WTC11 (cell line): ENCODE data around the gene HIKESHI. TPM values are rescaled to one million over a fixed set of nuclear protein-coding genes. Genes with fewer than 3 reads are reported as not detected.
A peak's percentile ranks its signal among the peaks of the same experiment; 100 is the strongest.

Experiments used
- ATAC-seq: fragments of 200-7000 bp; cut with Tn5 transposase; 2 replicates; pipeline ENCODE4 v1.10.0; 2021; ENCODE audit warnings: mild to moderate bottlenecking, moderate library complexity
- CTCF ChIA-PET: fragments of 300-600 bp; sonication (Branson Sonifier 250); formaldehyde crosslinking; loops from one replicate; lab custom pipeline; 2021; ENCODE audit warnings: antibody characterized with exemption; lab: Charles Lee
- POLR2A ChIA-PET: fragments of 350-600 bp; sonication (Branson Sonifier 250); formaldehyde crosslinking; loops from one replicate; lab custom pipeline; 2021; ENCODE audit warnings: antibody characterized with exemption; lab: Charles Lee
- DNase-seq: peaks from one replicate; pipeline ENCODE4 v3.0.0; 2021; ENCODE audit warnings: low spot score
- H3K27ac Mint-ChIP-seq: 2 replicates; pipeline ENCODE4 v1.8.0; 2021; ENCODE audit warnings: mixed read lengths
- H3K27me3 Mint-ChIP-seq: 2 replicates; pipeline ENCODE4 v1.8.0; 2021; ENCODE audit warnings: low read depth, mild to moderate bottlenecking, moderate library complexity, mixed read lengths
- H3K36me3 Mint-ChIP-seq: 2 replicates; pipeline ENCODE4 v1.8.0; 2021; ENCODE audit warnings: mixed read lengths
- H3K4me1 Mint-ChIP-seq: 2 replicates; pipeline ENCODE4 v1.8.0; 2022; ENCODE audit warnings: mixed read lengths
- H3K4me3 Mint-ChIP-seq: 2 replicates; pipeline ENCODE4 v1.8.0; 2021; ENCODE audit warnings: mild to moderate bottlenecking, moderate library complexity, mixed read lengths
- H3K9me3 Mint-ChIP-seq: 2 replicates; pipeline ENCODE4 v1.8.0; 2021; ENCODE audit warnings: mixed read lengths
- AFF4 ChIP-seq: sonication (generic); formaldehyde crosslinking; IDR thresholded peaks from 2 replicates; pipeline ENCODE4 v1.8.1; 2023; ENCODE audit warnings: mild to moderate bottlenecking, missing genetic modification reagents, borderline replicate concordance
- ARID4B ChIP-seq: sonication (generic); formaldehyde crosslinking; IDR thresholded peaks from 2 replicates; pipeline ENCODE4 v1.8.0; 2023; ENCODE audit warnings: missing genetic modification reagents, mild to moderate bottlenecking, borderline replicate concordance
- CBFB ChIP-seq: sonication (generic); formaldehyde crosslinking; IDR thresholded peaks from 2 replicates; pipeline ENCODE4 v1.8.1; 2022; ENCODE audit warnings: mild to moderate bottlenecking, low read depth, missing genetic modification reagents
- CDX4 ChIP-seq: fragments of 250-450 bp; sonication (Bioruptor Pico); IDR thresholded peaks from 2 replicates; pipeline ENCODE4 v1.9.0; 2021; ENCODE audit warnings: moderate library complexity, mild to moderate bottlenecking, inconsistent platforms, borderline replicate concordance
- ESRRA ChIP-seq: sonication (generic); formaldehyde crosslinking; IDR thresholded peaks from 2 replicates; pipeline ENCODE4 v1.8.1; 2022; ENCODE audit warnings: mild to moderate bottlenecking, missing genetic modification reagents, borderline replicate concordance
- ETV6 ChIP-seq: sonication (generic); formaldehyde crosslinking; IDR thresholded peaks from 2 replicates; pipeline ENCODE4 v1.8.1; 2022; ENCODE audit warnings: mild to moderate bottlenecking, missing genetic modification reagents
- GRHL2 ChIP-seq: fragments of 250-450 bp; sonication (Bioruptor Pico); IDR thresholded peaks from 2 replicates; pipeline ENCODE4 v1.8.0; 2022; ENCODE audit warnings: mild to moderate bottlenecking, moderate library complexity; ENCODE audit not compliant: insufficient replicate concordance, severe bottlenecking
- GTF2I ChIP-seq: fragments of 250-450 bp; sonication (Bioruptor Pico); conservative IDR thresholded peaks from 2 replicates; pipeline ENCODE4 v1.4.0; 2021; ENCODE audit warnings: mild to moderate bottlenecking
- IRF2 ChIP-seq: sonication (generic); formaldehyde crosslinking; IDR thresholded peaks from 2 replicates; pipeline ENCODE4 v1.8.0; 2022; ENCODE audit warnings: low read depth, missing genetic modification reagents, borderline replicate concordance
- PRRX2 ChIP-seq: fragments of 250-450 bp; sonication (Bioruptor Pico); IDR thresholded peaks from 2 replicates; pipeline ENCODE4 v1.8.0; 2021; ENCODE audit warnings: mild to moderate bottlenecking
- TEAD1 ChIP-seq: sonication (generic); formaldehyde crosslinking; IDR thresholded peaks from 2 replicates; pipeline ENCODE4 v1.8.0; 2022; ENCODE audit warnings: mild to moderate bottlenecking, missing genetic modification reagents
- USF2 ChIP-seq: sonication (generic); formaldehyde crosslinking; IDR thresholded peaks from 2 replicates; pipeline ENCODE4 v1.8.1; 2023; ENCODE audit warnings: mild to moderate bottlenecking, missing genetic modification reagents, moderate library complexity
- ZNF219 ChIP-seq: sonication (generic); formaldehyde crosslinking; IDR thresholded peaks from 2 replicates; pipeline ENCODE4 v1.8.0; 2023; ENCODE audit warnings: missing genetic modification reagents, mild to moderate bottlenecking, borderline replicate concordance
- total RNA-seq: library from RNA; stranded (reverse); gene quantifications from 3 replicates; pipeline ENCODE4 v1.2.3, GENCODE V29; 2021
- TF ChIP-seq, protein P1 (sequence below): sonication (generic); formaldehyde crosslinking; IDR thresholded peaks from 2 replicates; pipeline ENCODE4 v1.8.1; 2022; ENCODE audit warnings: low read depth, mild to moderate bottlenecking, moderate library complexity, missing genetic modification reagents, borderline replicate concordance
- TF ChIP-seq, protein P2 (sequence below): sonication (generic); formaldehyde crosslinking; IDR thresholded peaks from 2 replicates; pipeline ENCODE4 v1.8.1; 2023; ENCODE audit warnings: mild to moderate bottlenecking, missing genetic modification reagents, moderate library complexity

Gene HIKESHI
- total RNA-seq, 1 experiment from 2014 or later: 48.3 TPM

- TF ChIP-seq, protein P1, sequence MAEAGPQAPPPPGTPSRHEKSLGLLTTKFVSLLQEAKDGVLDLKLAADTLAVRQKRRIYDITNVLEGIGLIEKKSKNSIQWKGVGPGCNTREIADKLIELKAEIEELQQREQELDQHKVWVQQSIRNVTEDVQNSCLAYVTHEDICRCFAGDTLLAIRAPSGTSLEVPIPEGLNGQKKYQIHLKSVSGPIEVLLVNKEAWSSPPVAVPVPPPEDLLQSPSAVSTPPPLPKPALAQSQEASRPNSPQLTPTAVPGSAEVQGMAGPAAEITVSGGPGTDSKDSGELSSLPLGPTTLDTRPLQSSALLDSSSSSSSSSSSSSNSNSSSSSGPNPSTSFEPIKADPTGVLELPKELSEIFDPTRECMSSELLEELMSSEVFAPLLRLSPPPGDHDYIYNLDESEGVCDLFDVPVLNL (CRISPR knock-in tag): no peak
- no peak for TF ChIP-seq GRHL2 (CRISPR knock-in tag)
- no peak for TF ChIP-seq ESRRA (CRISPR knock-in tag)
- TF ChIP-seq GTF2I (CRISPR knock-in tag): no peak
Observed at GRCh38 chr11:86374069-86374468, 72.0 kb downstream of the HIKESHI start (continued).

DNA sequence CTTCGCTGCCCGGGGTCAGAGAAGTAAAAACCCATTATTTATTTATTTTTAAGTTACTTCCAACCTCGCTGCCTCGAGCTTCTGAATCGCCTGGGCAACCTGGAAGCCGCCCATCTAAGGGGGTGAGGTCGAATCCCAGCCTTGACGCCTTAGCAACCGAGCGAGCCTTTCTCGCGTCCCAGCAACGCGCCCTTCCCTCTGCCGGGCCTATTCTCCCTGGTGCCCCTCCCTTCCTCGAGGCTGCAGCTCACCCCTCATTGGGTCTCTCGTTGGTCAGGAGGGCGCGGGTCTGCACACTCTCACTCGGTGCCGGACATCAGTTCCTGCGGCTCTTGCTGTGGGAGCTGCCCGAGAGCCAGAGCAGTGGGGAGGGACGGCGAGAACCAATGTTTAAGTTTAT lies 72.5 kb downstream of the HIKESHI start, which contains the start of gene CCDC81:
TSS of gene CCDC81 (plus strand) at position 302 of the 400 bp plus-strand sequence. CDS start 277 bp downstream, outside the sequence.
- H3K27ac Mint-ChIP-seq: no peak within 1 kb of the TSS
- peaks cover 6% of the 10 kb centered on the region; the same call in 1 of the 2 replicates for H3K27me3 Mint-ChIP-seq
- H3K9me3 Mint-ChIP-seq: peaks cover 14% of the 10 kb centered on the region
- CTCF ChIA-PET: interaction anchor here (0.7 to 2.2 kb wide), 3 partner anchors 14 to 519 kb away, joined by 3 to 22 read pairs (median 4); partner anchors contain the start of gene CCDC83
- peak; percentile 100 for ATAC-seq
- peak within 1 kb of the TSS; percentile 76 for H3K4me3 Mint-ChIP-seq
- 0 out of 2 replicates have a peak, but pooled peaks cover 2% of the 10 kb centered on the region for H3K36me3 Mint-ChIP-seq
- no peak for TF ChIP-seq ARID4B (CRISPR knock-in tag)
- TF ChIP-seq USF2: peak; percentile 48
- TF ChIP-seq IRF2 (CRISPR knock-in tag): no peak
- TF ChIP-seq PRRX2 (CRISPR knock-in tag): no peak
- TF ChIP-seq CDX4 (CRISPR knock-in tag): no peak
- H3K4me1 Mint-ChIP-seq: peaks cover 9% of the 10 kb centered on the region
- peak; percentile 84 for DNase-seq
- POLR2A ChIA-PET: interaction anchor here (0.5 to 1.2 kb wide), 2 partner anchors 13 to 20 kb away, joined by 3 read pairs; no protein-coding TSS in a partner anchor

GRCh38 chr11:86377972-86378371 lies 75.9 kb downstream of the HIKESHI start:
- ChIA-PET CTCF (no interaction called here), POLR2A (no interaction called here)
- H3K9me3 Mint-ChIP-seq: no peaks in the 10 kb centered on the region
- peaks cover 9% of the 10 kb centered on the region for H3K4me1 Mint-ChIP-seq
- no peak for TF ChIP-seq ETV6
- TF ChIP-seq, protein P2, sequence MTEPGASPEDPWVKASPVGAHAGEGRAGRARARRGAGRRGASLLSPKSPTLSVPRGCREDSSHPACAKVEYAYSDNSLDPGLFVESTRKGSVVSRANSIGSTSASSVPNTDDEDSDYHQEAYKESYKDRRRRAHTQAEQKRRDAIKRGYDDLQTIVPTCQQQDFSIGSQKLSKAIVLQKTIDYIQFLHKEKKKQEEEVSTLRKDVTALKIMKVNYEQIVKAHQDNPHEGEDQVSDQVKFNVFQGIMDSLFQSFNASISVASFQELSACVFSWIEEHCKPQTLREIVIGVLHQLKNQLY (CRISPR knock-in tag): no peak
- TF ChIP-seq AFF4: no peak
- TF ChIP-seq ZNF219: no peak
- no peak for TF ChIP-seq TEAD1 (CRISPR knock-in tag)
- no peak for TF ChIP-seq CBFB (CRISPR knock-in tag)
- no peak overlapping the region for H3K27ac Mint-ChIP-seq
- H3K27me3 Mint-ChIP-seq: peaks cover 6% of the 10 kb centered on the region; the same call in 1 of the 2 replicates
- no peak for ATAC-seq
- H3K36me3 Mint-ChIP-seq: no peaks in the 10 kb centered on the region
- no peak overlapping the region for H3K4me3 Mint-ChIP-seq
- DNase-seq: no peak
